Measurements from ENCODE around the gene CMIP.
A peak's percentile ranks its signal among the peaks of the same experiment; 100 is the strongest.
"Not testable (repeated sequence)": the region's sequence is repeated elsewhere in the genome, so short reads cannot be mapped to it uniquely, and the experiment has no call there.

Gene CMIP

DNA sequence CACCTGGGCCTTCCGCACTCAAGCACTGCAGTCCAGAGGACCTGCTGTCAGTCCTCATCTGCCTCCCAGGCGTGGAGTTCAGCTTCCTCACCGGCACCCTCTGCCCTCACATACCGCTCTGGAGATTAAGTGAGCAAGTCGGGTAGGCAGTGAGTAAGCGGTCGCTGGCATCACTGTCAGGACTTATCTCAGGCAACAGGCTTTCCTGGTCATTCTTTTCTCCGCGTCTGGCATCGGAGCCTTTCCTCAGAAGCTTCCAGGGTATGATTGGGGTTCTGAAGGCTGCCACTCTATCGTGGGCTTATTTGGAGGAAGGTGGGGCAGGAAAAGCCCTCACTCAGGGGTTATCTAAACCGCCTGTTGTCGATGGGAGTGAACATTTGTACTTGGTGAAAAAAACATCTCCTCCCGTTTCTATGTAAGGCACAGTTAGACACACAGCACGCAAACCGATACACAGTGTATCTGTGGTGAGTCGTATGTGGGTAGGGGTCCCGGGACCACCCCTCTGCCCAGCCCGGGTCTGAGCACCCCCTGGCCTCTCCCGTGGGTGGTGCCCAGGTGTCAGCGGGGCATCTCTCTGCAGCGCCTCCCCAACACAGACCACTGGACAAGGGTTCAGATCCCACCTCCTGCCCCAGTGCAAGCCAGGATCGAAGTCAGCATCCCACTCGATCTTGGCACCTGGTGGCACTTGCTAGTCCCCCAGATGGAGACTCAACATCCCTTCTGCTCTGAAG, 242.0 kb downstream of the CMIP start:
- DNase-seq (ENCODE audit: low spot score) = no peak

DNA sequence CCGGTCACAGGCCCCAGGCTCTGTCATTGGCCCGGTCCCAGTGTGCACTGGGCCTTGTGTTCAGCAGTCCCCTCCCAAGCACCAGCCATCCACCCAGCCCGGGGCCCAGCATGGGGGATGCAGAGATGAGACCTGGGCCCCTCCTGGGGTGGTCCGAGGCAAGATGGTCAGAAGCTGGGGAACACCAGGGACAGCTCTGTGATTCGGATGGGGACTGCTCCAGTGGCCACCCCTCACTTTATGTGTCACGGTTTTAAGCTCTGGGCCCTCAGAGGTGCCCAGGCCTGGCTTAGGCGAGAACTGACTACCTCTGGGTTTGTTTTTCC, 242.5 kb downstream of the CMIP start:
- DNase-seq (ENCODE audit: low spot score) = no peak

DNA sequence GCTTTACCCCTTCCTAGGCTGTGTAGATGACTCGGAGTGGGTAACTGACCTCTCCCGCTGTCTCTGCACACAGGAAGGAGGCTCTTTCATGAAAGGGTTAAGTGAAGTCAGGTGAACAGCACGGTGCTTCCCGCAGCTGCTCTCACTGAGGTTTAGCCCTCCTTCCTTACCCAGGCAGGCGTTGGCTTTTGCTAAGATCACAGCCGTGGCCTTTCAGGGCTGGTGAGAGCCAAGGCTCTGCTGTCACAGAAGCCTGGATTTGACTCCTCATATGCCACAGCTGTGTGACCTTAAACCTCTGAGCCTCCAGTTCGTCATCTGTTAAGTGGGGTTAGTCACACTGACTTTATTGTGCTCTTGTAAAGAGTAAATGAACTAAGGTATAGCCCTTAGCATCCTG, 243.6 kb downstream of the CMIP start:
- DNase-seq (ENCODE audit: low spot score) = no peak

DNA sequence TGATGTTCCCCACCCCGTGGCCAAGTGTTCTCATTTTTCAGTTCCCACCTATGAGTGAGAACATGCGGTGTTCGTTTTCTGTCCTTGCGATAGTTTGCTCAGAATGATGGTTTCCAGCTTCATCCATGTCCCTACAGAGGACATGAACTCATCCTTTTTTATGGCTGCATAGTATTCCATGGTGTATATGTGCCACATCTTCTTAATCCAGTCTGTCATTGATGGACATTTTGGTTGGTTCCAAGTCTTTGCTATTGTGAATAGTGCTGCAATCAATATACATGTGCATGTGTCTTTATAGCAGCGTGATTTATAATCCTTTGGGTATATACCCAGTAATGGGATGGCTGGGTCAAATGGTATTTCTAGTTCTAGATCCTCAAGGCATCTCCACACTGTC, 244.2 kb downstream of the CMIP start:
- not testable (repeated sequence) for DNase-seq (ENCODE audit: low spot score)

DNA sequence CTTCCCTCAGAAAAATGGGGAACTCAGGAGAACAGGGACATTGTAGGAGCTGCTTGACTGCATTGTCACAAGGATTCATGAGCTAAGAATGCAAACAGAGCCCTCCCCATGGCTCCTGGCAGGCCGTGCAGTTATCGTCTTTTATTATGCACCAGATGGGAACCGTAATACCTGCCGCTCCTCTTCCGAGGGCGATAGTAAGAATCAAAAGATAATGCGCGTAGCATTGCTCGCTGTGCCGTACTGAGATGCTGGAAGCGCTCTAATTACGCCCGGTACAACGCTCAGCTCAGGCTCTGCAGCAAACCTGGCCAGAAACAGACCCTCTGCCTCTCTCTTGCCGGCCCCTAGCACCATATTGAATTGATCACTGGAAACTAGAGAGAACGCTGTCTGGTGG, 247.4 kb downstream of the CMIP start:
- no peak for DNase-seq (ENCODE audit: low spot score)

DNA sequence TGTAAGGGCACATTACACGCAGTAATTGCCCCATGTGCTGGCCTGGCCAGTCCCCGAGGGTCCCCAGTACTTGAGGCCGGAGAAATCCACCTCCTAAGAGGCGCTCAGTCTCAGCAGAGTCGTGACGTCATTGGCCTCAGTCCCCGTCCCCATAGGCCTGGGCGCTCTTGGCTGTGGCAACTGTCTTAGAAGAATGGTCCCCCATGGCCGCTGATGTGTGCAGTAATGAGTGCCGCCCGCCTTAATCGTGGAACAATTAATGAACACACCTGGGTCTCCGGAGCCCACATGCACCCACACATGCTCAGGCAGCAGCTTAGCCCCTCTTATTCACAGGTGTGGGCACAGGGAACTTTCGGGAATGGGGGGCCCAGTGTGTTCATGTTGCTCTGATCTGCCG, 248.0 kb downstream of the CMIP start:
- DNase-seq (ENCODE audit: low spot score) = no peak

DNA sequence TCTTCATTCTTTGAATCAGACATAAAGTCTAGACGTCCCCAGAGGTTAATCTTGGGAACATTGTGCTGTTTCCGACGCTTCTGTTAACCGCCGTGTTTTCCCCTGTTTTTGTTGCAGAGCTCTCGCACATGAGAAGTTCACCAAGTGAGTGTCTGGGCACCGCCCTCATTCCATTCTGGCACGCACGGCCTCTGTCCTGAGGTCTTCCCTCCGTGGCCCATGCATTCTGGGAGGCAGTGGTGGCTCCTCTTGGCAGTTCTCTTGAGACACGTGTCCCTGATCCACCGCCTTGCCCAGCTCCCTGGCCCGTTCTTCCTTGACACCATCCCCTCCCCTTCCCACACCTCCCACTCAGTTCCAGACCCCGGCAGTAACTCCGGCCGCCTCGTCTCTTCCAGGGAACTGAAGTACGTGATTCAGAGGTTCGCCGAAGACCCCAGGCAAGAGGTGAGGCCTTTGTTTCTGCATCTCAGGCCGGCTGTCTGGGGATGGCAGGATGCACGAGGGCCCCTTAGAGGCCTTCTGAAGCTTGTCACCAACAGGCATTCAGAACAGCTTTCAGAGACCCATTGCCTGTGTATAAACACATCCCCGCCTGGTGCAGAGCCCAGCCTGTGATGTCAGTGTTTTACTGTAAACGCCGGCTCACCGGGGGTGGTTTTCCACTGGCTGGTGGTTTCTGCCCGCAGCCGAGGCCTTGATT, 248.6 kb downstream of the CMIP start:
- DNase-seq (ENCODE audit: low spot score) = no peak

DNA sequence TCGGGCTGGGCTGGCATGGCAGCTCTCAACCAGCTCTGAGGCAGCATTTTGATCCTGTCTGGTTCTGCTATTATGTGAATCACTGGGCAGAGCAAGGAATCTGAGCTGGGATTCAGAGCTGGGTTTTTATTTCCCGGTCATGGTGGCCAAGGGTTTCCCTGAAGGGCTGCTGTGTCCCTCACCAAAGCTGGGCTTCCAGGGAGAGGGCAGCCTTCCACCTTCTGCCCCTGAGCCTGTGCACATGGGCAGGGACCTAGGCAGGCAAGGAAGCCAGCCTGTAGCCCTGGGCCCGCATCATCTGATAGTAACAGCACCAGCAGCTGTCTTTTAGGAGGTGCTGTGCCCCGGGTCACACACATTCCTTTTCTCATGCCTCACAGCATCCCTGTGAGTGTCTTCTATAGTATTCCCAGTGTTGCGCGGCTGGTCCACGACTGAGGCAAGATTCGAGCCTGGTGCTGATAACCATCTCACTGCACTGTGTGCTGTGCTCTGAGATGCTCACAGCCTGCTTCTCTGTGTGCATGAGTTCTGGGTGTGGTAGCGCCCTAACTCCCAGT, 249.2 kb downstream of the CMIP start:
- DNase-seq (ENCODE audit: low spot score) = no peak

DNA sequence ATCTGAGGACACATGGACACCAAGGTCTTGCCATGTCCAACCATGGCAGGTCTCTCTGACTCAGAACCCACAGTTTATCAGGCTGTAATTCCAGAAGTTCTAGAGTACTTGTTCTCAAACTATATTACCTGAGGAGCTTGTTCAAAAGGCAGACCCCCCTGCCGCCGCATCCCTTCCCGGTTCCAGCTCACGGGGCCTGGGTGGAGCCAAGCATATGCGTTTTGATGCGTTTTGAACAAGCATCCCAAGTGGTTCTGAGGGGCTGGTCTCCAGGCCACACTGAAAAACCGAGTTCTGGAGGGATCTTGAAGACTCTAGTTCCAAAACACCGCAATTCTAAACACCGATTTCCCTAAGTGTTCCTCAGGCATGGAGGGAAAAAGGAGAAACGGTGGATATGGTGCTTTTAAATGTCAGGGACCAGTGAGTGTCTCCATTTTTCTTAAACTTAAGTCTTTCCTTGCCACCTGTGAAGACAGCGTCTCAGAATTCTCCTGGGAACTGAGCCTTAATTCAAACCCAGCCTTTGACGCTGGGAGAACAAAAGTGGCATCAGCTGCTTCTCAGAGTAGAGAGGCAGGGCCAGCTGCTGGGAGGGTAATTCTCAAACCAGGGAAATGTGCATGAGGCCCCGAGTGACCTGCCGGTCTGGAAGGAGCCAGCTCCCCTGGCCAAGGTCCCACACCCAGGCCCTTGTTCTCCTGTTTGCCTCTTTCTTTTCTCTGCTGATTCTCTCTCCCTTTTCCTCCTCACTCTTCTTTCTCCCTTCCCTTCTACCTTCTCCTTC, 250.1 kb downstream of the CMIP start:
- DNase-seq (ENCODE audit: low spot score) = no peak

DNA sequence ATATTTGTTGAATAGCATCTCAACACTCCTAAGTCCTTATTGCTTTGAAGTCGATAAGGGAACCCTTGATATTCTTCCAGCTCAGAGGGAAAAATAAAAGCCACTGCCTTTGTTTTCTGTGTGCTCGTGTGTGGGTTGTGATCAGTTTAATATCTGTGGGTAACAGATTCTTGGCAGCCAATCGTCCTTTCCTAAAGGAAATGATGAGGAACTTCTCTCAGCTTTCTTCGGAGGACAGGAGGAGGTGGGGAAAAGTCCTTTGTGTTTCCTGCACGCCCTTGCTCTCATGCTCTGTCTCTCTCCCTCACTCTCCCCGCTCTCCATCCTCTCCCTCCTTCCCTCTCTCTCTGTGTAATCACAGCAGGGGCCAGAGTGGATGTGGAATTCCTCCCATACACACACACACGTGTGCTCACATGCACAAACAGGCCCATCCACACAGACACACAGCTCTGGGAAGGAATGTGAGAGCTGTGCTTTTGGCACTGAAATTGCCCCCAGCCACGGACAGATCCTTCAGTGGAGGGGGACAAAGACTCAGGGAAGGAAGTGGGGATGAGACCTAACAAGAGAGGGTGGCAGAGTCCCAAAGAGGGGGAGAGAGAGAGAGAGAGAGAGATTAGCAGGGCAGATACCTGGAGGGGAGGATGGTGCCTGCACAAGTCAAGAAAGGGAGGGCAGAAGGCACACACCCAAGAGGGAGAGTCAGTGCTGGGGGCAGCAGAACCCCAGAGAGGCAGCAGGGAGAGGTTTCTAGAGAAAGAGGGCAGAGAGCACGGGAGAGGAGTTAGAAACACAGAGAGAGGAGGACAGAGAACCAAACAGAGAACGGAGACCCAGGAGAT, 250.9 kb downstream of the CMIP start:
- no peak for DNase-seq (ENCODE audit: low spot score)

DNA sequence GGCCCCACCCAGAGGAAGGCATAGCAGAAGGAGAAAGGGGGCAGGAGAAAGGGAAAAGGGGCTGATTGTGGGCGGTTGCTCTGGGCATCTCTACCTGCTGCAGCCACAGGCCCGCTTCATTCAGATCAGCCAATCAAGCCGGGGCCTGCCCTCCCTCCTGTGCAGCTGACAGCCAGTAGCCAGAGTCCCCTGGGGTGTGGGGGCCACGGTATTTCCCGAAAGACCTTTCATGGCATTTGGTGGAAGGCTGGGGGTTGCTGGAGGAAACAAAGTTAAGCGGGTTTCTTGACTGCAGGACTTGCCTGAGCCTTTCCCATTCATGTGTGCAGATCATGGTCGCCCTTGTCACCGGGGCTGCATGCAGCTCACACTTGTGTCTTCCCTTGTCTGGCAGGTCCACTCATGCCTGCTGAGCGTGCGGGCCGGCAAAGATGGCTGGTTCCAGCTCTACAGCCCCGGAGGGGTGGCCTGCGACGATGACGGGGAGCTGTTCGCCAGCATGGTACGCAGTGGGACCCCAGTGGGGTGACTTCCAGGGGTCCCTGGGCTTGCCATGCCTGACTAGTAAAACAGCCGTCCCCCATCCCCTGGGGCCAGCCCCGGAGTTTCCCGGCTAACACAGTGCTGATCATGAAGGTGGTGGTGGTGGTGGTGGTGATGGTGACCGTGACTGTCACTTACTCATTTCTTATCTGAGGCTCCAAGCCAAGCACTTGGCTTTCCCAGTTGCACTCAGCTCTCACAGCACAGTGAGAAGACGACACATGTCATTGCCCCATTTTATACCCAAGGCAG, 251.8 kb downstream of the CMIP start:
- no peak for DNase-seq (ENCODE audit: low spot score)

DNA sequence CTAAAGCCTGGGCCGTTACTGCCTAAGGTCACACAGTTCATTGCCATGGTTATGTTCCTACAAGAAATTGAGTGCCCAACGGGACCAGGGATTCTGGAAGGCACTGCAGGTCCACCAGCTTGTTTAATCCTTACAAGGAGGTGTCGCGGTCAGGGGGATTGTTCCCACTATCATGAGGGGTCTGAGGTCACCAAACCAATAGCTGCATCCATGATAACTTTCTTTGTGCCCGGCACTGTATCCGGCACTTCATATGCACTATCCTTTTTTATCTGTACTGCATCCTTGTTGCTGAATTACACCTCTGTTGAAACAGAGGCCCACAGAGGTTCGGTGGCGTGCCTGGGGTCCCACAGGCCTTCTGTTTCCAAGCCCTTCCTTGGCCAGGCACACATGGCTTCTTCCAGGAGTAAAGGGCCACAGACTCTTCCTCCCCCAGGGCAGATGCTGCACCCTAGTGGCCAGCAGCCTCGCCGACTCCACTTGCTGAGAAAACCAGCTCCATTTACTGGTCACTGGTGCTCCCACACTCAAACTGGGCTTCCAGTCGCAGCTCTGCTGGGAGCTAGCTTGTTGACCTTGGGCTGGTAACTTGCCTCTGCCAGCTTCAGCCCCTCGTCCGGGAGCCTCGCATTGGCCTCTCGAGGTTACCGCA, 252.5 kb downstream of the CMIP start:
- DNase-seq (ENCODE audit: low spot score) = peak; percentile 91

DNA sequence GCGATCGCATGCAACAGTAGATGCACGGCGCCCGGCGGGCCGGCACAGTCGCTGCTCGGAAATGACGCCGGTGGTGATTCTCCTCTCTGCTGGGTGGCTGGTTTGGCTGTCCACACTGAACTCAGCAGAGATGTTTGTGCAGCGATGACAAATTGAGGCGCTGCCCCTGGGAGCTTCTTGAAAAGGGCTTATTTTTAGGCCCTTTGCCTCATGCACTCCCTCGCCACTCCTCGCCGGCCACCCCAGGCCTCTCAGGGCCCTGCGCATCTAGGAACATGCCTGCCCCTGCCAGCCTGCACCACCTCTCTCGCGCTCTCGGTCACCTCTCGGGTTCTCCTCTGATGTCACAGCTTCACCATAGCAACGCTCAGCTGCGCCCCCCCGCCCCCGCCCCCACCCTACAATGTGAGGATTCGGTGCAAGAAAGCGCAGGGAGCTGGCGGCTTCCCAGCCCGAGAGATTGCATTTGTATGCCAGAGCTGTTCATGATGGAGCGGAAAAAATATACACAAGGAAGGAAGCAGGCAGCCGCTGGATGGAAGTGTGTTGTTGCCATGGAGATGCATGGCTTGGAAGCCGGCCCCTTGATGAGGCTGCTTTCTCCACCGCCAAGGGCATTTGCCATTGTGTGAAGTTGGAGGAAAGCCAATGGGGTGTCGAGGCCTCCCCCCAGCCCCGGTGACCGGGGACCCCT, 253.2 kb downstream of the CMIP start:
- no peak for DNase-seq (ENCODE audit: low spot score)

DNA sequence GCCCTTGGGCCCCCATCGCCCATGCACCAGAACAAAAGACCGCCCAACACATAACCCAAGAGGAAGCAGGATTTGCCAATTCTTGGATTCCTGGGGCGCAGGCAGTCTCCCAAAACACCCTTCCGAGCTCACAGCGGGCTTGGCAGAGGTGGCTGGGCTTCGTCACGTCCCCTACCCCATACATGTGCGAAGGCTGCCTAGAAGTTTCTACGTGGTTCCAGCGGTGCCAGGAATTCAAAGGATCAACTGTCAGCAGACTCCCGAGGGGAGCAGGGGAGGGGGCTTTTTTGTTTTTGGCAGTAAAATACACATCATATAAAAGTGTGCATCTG, 253.7 kb downstream of the CMIP start:
- DNase-seq (ENCODE audit: low spot score) = no peak

DNA sequence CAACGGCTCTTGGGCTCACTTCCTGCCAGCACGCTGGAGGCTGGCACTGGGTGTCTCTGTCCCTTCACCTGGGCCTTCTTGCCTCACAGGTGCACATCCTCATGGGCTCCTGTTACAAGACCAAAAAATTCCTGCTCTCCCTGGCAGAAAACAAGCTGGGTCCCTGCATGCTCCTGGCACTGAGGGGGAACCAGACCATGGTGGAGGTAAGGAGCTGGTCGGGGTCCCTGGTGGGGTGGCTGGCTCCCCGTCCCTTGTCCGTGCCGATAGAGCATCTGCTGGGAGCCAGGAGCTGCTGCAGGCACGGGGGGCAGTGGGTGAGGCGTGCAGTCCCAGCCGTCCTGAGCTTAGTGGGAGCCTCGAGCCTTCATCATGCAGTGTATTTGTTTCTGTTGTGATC, 255.0 kb downstream of the CMIP start:
- no peak for DNase-seq (ENCODE audit: low spot score)

DNA sequence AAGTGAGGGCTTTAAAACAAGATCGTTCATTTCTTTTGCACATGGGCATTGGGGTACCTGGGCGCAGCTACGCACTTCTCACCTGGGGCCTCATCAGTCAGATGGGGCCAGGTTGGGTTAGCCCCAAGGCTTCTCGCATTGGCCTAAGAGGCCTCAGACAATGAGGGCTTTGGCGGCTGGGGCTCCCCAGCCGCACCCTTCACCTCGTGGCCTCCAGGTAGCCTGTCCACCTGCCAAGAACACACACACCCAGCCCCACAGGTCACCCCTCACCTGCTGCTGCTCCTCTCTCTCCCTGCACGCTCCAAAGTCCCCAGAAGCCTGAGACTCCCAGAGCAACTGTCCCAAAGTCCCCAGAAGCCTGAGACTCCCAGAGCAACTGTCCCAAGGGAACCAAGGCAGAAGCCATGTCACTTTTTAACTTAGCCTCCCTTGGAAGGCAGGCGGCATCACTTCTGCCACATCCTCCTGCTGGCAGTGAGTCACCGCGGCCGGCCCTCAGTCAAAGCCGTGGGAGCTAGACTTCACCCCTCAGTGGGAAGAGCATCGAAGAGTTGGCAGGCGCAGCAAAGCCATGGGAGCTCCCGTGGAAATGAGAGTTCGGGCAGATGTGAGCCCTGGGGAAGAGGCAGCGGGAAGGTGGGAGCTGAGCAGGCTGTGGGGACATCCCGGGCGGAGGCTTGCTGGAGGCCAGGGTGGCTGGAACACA, 255.6 kb downstream of the CMIP start:
- DNase-seq (ENCODE audit: low spot score) = no peak

DNA sequence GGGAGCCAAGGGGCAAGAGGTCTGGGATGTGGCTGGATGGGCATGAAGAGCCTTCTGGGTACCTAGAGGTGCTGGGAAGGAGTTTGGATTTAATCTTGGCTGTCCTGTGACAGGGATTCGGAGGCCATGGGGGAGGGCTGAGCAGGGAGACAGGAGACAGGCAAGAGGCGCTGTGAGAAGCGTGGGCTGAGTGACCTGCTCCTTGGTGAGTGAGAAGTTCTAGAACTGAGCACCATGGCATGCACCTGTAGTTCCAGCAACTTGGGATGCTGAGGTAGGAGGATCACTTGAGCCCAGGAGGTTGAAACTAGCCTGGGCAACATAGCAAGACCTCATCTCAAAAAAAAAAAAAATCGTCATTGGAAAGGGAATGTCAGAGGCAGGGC, 256.2 kb downstream of the CMIP start:
- DNase-seq (ENCODE audit: low spot score) = no peak

DNA sequence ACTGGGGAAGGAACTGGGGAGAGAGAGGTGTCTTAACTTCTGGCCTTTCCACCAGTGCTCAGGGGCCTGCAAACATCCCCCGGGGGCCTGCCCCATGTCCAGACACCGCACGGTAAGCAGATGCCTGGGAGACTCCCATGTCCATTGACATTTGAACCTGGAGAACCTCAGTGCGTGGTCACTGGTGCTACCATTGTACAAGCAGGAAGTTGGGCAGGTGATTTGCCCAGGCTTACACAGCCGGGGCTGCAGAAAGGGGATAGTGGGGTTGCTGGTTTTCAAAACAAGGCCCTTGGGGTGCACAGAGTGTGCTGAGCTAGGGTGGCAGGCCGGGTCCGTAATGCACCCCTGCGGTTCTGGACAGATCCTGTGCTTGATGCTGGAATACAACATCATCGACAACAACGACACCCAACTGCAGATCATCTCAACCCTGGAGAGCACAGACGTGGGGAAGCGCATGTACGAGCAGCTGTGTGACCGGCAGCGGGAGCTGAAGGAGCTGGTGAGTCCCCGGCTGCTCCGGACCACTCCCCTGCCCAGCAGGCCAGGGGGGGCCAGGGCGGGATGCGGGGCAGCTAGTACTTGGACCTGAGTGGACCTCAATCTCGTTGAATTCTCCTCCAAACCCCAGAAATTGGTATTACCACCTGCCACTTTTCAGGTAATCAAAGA, 256.8 kb downstream of the CMIP start:
- DNase-seq (ENCODE audit: low spot score) = no peak

DNA sequence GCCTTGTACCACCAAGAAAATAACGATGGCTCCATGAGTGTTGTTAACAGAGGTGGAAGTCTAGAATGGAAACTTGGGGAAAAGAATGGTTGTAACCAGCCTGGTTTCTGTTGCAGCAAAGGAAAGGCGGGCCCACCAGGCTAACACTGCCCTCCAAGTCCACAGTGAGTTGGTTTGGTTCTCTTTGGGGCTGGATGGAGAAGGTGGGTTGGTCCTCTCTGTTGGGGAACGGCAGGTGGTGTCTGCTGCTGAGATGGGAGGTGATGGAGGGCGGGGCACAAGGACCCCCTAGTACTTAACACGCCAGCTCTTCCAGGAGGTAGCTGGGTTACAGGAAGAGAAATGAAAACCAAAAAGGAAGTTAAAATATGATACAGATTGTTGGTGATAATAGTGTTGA, 257.9 kb downstream of the CMIP start:
- no peak for DNase-seq (ENCODE audit: low spot score)
